MM.1S (cell line): ENCODE data around the gene MSANTD2.

Experiments used
- EZH2 ChIP-seq: fragments of 300-600 bp; sonication (generic); optimal IDR thresholded peaks from 2 replicates; pipeline ENCODE3; 2017; ENCODE audit warnings: low read depth, mild to moderate bottlenecking, antibody characterized with exemption, low read length, mixed read lengths
- TF ChIP-seq, protein P1 (sequence below): fragments of 300-600 bp; sonication (generic); IDR thresholded peaks from 2 replicates; pipeline ENCODE4 v1.5.1; 2016; ENCODE audit warnings: antibody characterized with exemption, low read length, mixed read lengths

DNA sequence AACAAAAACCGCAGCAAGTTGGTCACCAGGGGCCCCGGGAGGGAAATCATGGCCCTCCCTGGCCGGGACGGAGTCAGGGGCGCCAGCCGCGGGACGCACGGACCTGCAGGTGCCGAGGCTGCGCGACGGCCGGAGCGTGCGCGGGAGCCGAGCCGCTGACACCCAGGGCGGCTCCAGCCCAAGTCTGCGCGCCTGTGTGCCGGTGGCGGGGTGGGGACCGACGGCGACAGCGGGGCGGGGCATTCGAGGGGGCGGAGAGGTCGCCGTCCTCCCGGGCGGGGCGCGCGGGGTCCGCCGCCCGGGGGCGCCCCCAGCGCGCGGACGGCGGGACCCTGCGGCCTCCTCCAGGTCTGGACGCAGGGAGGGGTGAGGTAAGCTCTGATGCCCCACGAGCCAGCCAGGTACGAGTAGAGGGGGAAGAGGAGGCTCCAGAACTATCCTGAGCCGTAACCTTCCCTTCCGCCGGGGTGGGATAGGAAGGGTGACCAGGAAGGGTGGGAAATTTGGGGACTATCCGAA, 38.0 kb downstream of the MSANTD2 start, which contains the start of gene ESAM:
- TF ChIP-seq, protein P1, sequence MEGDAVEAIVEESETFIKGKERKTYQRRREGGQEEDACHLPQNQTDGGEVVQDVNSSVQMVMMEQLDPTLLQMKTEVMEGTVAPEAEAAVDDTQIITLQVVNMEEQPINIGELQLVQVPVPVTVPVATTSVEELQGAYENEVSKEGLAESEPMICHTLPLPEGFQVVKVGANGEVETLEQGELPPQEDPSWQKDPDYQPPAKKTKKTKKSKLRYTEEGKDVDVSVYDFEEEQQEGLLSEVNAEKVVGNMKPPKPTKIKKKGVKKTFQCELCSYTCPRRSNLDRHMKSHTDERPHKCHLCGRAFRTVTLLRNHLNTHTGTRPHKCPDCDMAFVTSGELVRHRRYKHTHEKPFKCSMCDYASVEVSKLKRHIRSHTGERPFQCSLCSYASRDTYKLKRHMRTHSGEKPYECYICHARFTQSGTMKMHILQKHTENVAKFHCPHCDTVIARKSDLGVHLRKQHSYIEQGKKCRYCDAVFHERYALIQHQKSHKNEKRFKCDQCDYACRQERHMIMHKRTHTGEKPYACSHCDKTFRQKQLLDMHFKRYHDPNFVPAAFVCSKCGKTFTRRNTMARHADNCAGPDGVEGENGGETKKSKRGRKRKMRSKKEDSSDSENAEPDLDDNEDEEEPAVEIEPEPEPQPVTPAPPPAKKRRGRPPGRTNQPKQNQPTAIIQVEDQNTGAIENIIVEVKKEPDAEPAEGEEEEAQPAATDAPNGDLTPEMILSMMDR, result no peak
- TF ChIP-seq EZH2, result no peak
